ENCODE data around the gene RANGRF. TPM values are rescaled to one million over a fixed set of nuclear protein-coding genes. Genes with fewer than 3 reads are reported as not detected.

The RANGRF gene
- total RNA-seq, 1 experiment from 2014 or later: 18.4 TPM

GRCh38 chr17:8273884-8274444 is 14.5 kb upstream of the RANGRF start:
- DNase-seq (ENCODE audit: low spot score): peak; percentile 66

GRCh38 chr17:8274816-8275215 is 13.7 kb upstream of the RANGRF start:
- DNase-seq (ENCODE audit: low spot score): no peak

DNA sequence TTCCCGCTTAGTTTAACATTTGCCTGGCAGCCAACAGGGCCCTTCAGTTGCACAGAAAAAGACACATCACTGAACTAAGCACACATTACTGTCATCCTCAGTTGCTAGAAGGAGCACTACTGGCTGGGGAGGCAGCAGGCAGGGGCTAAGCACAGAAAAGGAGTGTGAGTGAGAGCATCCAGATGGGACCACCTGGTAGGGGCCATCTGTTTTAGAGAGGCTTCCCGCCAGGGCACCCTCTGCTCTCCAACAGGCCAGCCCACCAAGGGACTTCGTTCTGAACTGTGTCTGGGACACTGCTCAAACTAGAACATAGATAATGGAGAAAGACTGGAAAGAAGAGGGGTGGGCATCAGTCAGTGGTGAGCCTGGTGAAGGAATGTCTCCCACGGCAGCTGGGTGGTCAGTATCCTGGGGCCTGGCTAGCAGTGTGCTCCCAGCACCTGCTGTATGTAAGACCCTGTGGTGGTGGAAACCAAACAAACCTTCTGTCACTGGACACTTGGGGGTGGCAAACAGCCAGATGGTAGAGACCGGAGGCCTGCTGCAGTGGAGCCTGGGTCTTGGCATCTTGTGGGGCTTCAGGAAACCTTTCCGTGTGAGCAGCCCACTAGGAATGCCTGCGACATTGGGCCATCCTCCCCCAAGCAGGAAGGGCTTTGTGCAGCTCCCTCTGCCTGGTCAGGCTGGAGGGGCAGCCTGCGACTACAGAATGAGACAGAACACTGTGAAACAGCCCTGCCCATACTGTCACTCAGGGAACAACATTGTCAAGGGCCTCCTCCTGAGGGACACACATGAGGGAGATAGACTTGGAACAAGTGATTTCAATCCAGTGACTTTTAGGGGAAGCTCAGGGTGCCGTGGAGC is 12.8 kb upstream of the RANGRF start:
- no peak for DNase-seq (ENCODE audit: low spot score)

- no peak for DNase-seq (ENCODE audit: low spot score)
Observed at GRCh38 chr17:8277317-8277716, 11.2 kb upstream of the RANGRF start.

DNA sequence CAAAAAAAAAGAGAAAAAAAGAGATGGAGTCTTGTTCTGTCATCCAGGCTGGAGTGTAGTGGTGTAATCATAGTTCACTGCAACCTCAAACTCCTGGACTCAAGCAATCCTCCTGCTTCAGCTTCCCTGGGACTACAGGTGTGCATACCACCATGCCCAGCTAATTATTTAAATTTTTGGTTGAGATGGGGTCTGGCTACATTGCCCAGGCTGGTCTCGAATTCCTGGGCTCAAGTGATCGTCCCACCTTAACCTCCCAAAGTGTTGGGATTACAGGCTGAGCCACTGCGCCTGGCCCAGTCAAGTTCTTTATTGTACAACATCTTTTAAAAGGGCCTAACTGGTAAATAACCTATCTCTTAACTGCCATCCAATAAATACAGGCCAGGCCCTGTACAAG is 6.1 kb upstream of the RANGRF start:
- no peak for DNase-seq (ENCODE audit: low spot score)

GRCh38 chr17:8283356-8283755 is 5.1 kb upstream of the RANGRF start:
- no peak for DNase-seq (ENCODE audit: low spot score)

GRCh38 chr17:8284126-8284525 is 4.3 kb upstream of the RANGRF start:
- DNase-seq (ENCODE audit: low spot score): no peak

DNA sequence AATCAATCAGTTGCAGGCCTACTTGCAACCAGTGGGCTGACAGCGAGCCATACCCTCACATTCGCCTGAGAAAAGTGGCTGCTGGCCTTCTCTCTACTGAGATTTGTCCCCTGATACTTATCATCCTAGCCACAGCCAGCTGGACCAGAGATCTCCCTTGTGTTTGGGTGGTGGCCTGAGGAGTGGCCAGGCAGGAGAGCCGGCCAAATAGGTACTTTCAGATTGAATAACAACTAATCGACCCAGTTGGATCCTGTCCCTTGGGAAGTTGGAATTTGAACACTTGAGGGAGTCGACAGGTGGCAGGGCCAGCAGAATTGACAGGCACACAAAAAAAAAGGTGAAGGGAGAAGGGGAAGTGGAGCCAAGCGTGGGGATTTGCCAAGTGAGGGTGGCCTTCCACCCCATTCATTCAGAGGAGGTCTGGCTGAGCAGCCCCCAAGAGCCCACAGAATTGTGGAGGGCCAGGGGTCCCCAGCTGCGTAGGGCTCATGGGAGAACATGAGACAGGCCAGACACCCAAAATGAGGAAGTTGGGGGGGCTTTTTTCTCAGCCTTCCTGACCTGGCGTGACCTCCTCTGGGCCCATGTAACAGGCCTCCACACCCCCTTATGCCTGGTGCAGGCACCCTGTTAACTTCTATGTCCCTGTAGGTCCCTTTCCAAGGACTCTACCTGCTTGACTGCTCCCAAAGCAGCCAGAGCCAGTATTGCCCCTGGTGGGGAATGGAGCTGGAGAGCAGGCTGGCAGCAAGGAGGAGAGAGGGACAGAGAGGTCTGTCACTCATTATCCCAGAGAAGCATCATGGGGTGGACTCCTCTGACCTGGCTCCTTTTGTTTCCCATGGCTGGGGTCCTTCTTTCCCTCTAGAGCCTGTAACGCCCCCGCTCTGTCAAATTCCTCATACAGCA is 2.9 kb upstream of the RANGRF start:
- no peak for DNase-seq (ENCODE audit: low spot score)

DNA sequence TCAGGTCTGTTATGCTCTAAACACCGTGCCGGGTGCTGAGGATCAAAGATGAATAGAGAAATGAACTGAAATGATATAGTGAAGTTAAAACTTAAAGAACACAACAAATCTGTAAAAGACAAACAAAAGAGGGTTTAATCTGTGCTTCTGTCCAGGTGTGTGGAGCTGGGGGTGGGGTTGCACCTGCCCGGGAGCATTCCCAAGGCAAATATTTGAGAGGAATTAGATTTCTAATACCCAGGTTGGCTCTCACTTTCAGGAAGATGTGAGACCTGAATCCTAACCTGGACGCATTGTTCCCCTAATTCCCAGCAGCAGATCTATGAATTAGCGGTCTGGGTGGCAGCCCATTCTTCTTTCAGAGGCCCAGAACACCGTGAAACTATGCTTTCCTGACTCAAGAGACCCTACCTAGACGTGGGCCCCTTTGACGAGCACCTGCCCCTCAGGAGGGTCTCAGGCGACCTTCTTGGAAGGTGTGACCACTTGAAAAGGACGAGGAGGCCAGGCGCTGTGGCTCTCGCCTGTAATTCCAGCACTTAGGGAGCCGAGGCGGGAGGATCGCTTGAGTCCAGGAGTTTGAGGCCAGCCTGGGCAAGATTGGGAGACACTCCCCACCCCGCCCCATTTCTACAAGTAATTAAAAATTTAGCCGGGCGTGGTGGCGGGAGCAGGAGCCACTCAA is 677 bp upstream of the RANGRF start:
- no peak for DNase-seq (ENCODE audit: low spot score)

GRCh38 chr17:8289103-8289397 is 580 bp downstream of the RANGRF start:
- DNase-seq (ENCODE audit: low spot score): no peak

DNA sequence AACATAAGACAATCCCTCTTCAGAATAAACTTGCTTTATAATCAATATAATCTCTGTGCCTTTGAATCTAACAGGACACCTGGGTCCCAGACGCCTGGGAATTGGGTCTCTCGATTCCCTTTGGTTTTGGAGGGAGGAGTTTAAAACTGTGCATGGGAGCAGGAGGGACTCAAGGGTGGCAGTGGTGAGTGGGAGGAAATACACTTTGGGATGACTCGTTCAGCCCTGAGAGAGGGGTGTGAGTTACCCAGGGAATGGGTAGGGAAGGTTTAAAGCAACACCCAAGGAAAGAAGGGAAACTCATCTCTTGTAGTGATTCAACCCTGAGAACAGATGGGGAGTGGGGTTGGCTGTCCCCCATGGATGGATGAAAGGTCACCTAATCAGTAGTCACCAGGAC is 1.6 kb downstream of the RANGRF start:
- DNase-seq (ENCODE audit: low spot score): no peak

DNA sequence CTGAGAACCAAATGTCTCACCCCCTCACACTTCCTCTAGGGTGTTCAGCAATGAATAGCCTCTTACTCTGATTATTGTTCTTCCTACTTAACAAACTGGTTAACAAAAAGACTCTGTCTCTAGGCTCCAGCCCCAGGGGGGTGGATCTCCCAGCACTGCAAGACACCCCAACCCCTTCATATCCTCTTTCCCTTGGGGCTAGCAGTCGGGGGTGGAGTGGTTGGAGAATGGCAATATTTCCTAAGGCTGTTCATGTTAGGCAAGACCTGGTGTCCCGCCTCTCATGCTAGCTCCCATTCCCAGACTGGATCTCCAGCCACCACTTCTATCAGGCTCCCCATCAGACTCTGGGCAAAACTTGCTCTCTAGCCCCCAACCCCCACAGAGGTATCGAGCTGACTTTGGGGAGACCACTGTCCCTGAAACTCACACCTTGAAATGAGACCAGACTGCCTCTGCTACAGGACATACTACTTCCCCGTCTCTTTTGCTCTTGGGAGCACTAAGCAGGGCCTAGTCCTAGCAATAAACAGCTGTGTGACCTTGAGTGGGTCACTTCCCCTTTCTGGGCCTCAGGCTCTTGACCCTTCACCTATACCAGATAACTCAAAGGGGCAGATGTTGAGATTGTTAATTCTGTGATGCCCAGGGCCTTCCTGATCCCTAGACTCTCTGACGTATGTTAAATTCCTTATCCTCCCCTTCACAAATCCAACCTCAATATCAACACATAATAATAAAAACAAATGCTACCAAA is 4.3 kb downstream of the RANGRF start:
- no peak for DNase-seq (ENCODE audit: low spot score)

DNA sequence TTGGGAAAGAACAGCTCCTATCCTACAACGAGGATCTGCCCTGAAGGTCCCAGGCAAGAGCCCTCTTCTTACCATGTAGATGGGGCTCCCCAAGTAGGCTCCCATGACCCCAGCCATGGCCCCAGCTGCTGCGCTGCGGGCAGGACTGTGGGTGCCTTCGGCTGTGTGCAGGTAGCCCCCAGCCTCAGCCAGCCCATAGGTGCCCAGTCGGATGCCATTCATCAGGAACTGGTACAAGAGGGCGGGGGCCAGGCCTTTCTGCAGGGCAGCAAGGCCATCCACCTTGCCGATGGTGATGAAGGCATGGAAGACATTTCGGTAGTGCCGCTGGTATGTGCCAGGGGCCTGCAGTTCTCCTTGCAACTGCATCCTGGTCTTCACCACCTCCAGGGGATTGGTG is 5.9 kb downstream of the RANGRF start:
- no peak for DNase-seq (ENCODE audit: low spot score)

- DNase-seq (ENCODE audit: low spot score): no peak
Observed at GRCh38 chr17:8294814-8295316, 6.4 kb downstream of the RANGRF start.

DNA sequence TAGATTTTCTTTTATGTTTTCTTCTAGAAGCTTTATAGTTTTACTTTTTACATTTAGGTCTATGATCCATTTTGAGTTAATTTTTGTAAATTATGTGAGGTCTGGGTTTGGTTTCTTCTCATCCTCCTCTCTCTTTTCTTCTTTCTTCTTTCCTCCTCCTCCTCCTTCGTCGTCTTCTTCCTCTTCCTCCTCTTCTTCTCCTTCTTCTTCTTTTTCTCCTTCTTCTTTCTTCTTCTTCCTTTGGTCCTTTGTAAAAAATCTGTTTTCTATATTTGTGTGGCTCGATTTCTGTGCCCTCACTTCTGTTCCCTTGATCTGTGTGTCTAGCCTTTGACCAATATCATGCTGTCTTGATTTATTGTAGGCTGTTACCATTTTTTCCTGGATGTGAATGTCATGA is 11.8 kb downstream of the RANGRF start:
- peak; percentile 13 for DNase-seq (ENCODE audit: low spot score)

GRCh38 chr17:8300627-8301242 is 12.3 kb downstream of the RANGRF start:
- DNase-seq (ENCODE audit: low spot score): peak; percentile 49

GRCh38 chr17:8310601-8311123 is 22.2 kb downstream of the RANGRF start:
- DNase-seq (ENCODE audit: low spot score): no peak

DNA sequence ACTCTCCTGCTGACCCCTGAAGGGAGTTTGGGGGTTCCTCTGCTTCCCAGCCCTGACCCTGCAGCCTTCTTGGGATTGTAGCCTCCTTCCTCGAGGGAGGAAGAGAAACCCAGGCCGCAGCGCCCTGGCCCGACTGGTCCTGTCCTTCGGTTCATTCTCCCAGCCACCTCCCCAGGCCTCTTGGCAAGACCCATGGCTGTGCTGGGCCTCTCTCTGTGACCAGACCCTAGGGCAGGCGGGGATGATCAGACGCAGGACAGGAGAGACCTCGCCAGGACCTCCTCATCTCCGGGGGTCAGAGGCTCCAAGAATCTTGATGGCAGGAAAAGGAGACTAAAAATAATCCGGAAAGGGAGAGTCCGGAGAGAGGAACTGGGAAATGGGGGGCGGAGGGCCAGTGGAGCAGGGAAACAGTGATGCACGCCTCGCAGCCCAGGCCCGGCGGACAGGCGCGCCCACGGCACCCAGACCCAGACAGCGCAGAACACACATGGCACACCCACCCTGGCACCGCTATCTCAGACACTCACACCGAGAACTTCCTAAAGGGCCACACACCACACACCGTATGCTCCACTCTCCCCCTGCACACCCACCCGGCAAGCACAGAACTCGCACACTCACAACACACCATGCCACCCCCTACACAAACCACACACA is 22.8 kb downstream of the RANGRF start:
- no peak for DNase-seq (ENCODE audit: low spot score)

GRCh38 chr17:8312251-8312650 is 23.8 kb downstream of the RANGRF start:
- no peak for DNase-seq (ENCODE audit: low spot score)

Data from HT-29 (cell line).